HepG2 (cell line): ENCODE results near the gene LMNA. TPM values are rescaled to one million over a fixed set of nuclear protein-coding genes. Genes with fewer than 3 reads are reported as not detected.

Experiments used
- ARHGAP35 ChIP-seq: sonication (generic); formaldehyde crosslinking; IDR thresholded peaks from 2 replicates; pipeline ENCODE4 v1.9.0; 2022; ENCODE audit warnings: mild to moderate bottlenecking, inconsistent platforms, moderate library complexity, missing genetic modification reagents, borderline replicate concordance
- ATAD3A ChIP-seq: sonication (generic); formaldehyde crosslinking; IDR thresholded peaks from 2 replicates; pipeline ENCODE4 v1.4.0; 2020; ENCODE audit warnings: missing genetic modification reagents
- CBFB ChIP-seq: sonication (generic); formaldehyde crosslinking; IDR thresholded peaks from 2 replicates; pipeline ENCODE4 v1.4.0; 2020; ENCODE audit warnings: missing genetic modification reagents
- FOXA3 ChIP-seq: IDR thresholded peaks from 2 replicates; pipeline ENCODE4 v1.6.1; 2016; ENCODE audit warnings: missing genetic modification reagents, missing compliant biosample characterization
- PLRG1 ChIP-seq: fragments of 450-650 bp; conservative IDR thresholded peaks from 2 replicates; pipeline ENCODE4 v1.6.1; 2016
- POLR2AphosphoS5 ChIP-seq: IDR thresholded peaks from 2 replicates; pipeline ENCODE4 v1.6.1; 2012; ENCODE audit warnings: low read depth, low read length
- ZBTB7B ChIP-seq: sonication (generic); formaldehyde crosslinking; IDR thresholded peaks from 2 replicates; pipeline ENCODE4 v1.4.0; 2020; ENCODE audit warnings: missing genetic modification reagents
- ZNF350 ChIP-seq: sonication (generic); formaldehyde crosslinking; IDR thresholded peaks from 2 replicates; pipeline ENCODE4 v1.4.0; 2020; ENCODE audit warnings: mild to moderate bottlenecking, low read depth, missing genetic modification reagents, borderline replicate concordance
- ZNF451 ChIP-seq: sonication (generic); formaldehyde crosslinking; IDR thresholded peaks from 2 replicates; pipeline ENCODE4 v1.5.0; 2020; ENCODE audit warnings: mild to moderate bottlenecking, missing genetic modification reagents
- ZNF564 ChIP-seq: sonication (generic); formaldehyde crosslinking; IDR thresholded peaks from 2 replicates; pipeline ENCODE4 v1.8.1; 2023; ENCODE audit warnings: mild to moderate bottlenecking, missing genetic modification reagents
- ZNF619 ChIP-seq: sonication (generic); formaldehyde crosslinking; IDR thresholded peaks from 2 replicates; pipeline ENCODE4 v1.4.0; 2020; ENCODE audit warnings: mild to moderate bottlenecking, missing genetic modification reagents
- ZNF773 ChIP-seq: sonication (generic); formaldehyde crosslinking; IDR thresholded peaks from 2 replicates; pipeline ENCODE4 v1.4.0; 2020; ENCODE audit warnings: missing genetic modification reagents, borderline replicate concordance
- polyA plus RNA-seq, 8 experiments: library from polyadenylated mRNA; depleted of rRNA in 3 of 8; stranded (reverse) in 7 of 8; unstranded in 1 of 8; fragments of >200 nt; fragmentation: Illumina TruSeq in 4 of 8; extraction: Trizol in 4 of 8; gene quantifications; 2 replicates each; pipeline versions ENCODE4 v1.2.1 to v1.2.3, GENCODE V29; 2011 to 2016; ENCODE audit warnings: low read depth in 4 of 8, missing spikeins in 1 of 8, mixed read lengths in 1 of 8; ENCODE audit not compliant: insufficient read depth in 1 of 8
- total RNA-seq, 5 experiments: library from RNA; depleted of rRNA; stranded (reverse); fragments of >200 nt; fragmentation: Illumina TruSeq; extraction: Trizol; gene quantifications; 2 replicates each; pipeline ENCODE4 v1.2.3, GENCODE V29; 2016; ENCODE audit warnings: low read depth in 1 of 5
- TF ChIP-seq, protein P1 (sequence below), 2 experiments: sonication (generic) in 1 of 2; formaldehyde crosslinking in 1 of 2; IDR thresholded peaks; 2 replicates each; pipeline versions ENCODE4 v1.4.0 to v1.6.1; 2018 to 2020; ENCODE audit warnings: missing genetic modification reagents in 2 of 2, borderline replicate concordance in 1 of 2, low read depth in 1 of 2, mild to moderate bottlenecking in 1 of 2, missing biosample characterization in 1 of 2
- TF ChIP-seq, protein P2 (sequence below): sonication (generic); formaldehyde crosslinking; IDR thresholded peaks from 2 replicates; pipeline ENCODE4 v1.5.0; 2020; ENCODE audit warnings: missing genetic modification reagents, mild to moderate bottlenecking, borderline replicate concordance
- TF ChIP-seq, protein P3 (sequence below): sonication (generic); formaldehyde crosslinking; IDR thresholded peaks from 2 replicates; pipeline ENCODE4; 2020; ENCODE audit warnings: missing genetic modification reagents, mild to moderate bottlenecking, borderline replicate concordance
- TF ChIP-seq, protein P4 (sequence below): IDR thresholded peaks from 2 replicates; pipeline ENCODE4 v1.6.1; 2016
- TF ChIP-seq, protein P5 (sequence below): sonication (generic); formaldehyde crosslinking; IDR thresholded peaks from 2 replicates; pipeline ENCODE4 v1.8.0; 2022; ENCODE audit warnings: missing genetic modification reagents, mild to moderate bottlenecking, moderate library complexity, borderline replicate concordance

Gene LMNA
- total and polyA plus RNA-seq, 2 of the 13 experiments (the other 11 are each of a cell fraction or from before 2014, with no cell fraction given) = 107 to 225 TPM

DNA sequence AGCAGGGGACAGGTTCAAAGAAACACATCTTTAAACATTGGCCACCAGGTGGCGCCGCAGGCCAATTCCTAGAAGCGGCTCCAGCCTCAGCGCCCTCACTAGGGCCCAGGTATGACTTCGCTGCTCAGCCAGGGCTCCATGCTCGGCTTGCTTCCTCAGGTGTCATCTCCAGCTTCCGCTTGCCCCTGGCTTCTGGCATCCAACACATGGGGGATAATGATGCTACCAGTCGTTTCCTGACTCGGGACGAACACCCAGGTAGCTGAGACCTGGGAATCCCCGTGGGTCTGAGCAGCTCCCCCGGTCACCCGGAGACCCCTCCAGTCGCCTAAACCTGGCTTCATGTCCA, 23.7 kb upstream of the LMNA start (continued):
- TF ChIP-seq, protein P1, sequence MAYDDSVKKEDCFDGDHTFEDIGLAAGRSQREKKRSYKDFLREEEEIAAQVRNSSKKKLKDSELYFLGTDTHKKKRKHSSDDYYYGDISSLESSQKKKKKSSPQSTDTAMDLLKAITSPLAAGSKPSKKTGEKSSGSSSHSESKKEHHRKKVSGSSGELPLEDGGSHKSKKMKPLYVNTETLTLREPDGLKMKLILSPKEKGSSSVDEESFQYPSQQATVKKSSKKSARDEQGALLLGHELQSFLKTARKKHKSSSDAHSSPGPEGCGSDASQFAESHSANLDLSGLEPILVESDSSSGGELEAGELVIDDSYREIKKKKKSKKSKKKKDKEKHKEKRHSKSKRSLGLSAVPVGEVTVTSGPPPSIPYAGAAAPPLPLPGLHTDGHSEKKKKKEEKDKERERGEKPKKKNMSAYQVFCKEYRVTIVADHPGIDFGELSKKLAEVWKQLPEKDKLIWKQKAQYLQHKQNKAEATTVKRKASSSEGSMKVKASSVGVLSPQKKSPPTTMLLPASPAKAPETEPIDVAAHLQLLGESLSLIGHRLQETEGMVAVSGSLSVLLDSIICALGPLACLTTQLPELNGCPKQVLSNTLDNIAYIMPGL (CRISPR knock-in tag; IDR thresholded peaks at IDR 0.05; ENCODE audit: borderline replicate concordance in 1 of 2, low read depth in 1 of 2) = 0 out of 4 replicates have a peak, but pooled peaks of 1 of the 2 experiments have one; percentile 43
- no peak for TF ChIP-seq ZNF564
- TF ChIP-seq, protein P2, sequence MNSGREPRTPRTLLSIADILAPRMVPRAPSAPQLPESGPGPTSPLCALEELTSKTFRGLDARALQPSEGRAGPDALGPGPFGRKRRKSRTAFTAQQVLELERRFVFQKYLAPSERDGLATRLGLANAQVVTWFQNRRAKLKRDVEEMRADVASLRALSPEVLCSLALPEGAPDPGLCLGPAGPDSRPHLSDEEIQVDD (CRISPR knock-in tag) = no peak
- TF ChIP-seq, protein P3, sequence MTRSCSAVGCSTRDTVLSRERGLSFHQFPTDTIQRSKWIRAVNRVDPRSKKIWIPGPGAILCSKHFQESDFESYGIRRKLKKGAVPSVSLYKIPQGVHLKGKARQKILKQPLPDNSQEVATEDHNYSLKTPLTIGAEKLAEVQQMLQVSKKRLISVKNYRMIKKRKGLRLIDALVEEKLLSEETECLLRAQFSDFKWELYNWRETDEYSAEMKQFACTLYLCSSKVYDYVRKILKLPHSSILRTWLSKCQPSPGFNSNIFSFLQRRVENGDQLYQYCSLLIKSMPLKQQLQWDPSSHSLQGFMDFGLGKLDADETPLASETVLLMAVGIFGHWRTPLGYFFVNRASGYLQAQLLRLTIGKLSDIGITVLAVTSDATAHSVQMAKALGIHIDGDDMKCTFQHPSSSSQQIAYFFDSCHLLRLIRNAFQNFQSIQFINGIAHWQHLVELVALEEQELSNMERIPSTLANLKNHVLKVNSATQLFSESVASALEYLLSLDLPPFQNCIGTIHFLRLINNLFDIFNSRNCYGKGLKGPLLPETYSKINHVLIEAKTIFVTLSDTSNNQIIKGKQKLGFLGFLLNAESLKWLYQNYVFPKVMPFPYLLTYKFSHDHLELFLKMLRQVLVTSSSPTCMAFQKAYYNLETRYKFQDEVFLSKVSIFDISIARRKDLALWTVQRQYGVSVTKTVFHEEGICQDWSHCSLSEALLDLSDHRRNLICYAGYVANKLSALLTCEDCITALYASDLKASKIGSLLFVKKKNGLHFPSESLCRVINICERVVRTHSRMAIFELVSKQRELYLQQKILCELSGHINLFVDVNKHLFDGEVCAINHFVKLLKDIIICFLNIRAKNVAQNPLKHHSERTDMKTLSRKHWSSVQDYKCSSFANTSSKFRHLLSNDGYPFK (CRISPR knock-in tag) = no peak
- no peak for TF ChIP-seq ATAD3A (CRISPR knock-in tag)
- TF ChIP-seq, protein P4, sequence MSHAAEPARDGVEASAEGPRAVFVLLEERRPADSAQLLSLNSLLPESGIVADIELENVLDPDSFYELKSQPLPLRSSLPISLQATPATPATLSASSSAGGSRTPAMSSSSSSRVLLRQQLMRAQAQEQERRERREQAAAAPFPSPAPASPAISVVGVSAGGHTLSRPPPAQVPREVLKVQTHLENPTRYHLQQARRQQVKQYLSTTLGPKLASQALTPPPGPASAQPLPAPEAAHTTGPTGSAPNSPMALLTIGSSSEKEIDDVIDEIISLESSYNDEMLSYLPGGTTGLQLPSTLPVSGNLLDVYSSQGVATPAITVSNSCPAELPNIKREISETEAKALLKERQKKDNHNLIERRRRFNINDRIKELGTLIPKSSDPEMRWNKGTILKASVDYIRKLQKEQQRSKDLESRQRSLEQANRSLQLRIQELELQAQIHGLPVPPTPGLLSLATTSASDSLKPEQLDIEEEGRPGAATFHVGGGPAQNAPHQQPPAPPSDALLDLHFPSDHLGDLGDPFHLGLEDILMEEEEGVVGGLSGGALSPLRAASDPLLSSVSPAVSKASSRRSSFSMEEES (CRISPR knock-in tag) = no peak
- TF ChIP-seq, protein P5, sequence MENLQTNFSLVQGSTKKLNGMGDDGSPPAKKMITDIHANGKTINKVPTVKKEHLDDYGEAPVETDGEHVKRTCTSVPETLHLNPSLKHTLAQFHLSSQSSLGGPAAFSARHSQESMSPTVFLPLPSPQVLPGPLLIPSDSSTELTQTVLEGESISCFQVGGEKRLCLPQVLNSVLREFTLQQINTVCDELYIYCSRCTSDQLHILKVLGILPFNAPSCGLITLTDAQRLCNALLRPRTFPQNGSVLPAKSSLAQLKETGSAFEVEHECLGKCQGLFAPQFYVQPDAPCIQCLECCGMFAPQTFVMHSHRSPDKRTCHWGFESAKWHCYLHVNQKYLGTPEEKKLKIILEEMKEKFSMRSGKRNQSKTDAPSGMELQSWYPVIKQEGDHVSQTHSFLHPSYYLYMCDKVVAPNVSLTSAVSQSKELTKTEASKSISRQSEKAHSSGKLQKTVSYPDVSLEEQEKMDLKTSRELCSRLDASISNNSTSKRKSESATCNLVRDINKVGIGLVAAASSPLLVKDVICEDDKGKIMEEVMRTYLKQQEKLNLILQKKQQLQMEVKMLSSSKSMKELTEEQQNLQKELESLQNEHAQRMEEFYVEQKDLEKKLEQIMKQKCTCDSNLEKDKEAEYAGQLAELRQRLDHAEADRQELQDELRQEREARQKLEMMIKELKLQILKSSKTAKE (CRISPR knock-in tag) = no peak
- no peak for TF ChIP-seq FOXA3 (CRISPR knock-in tag)
- no peak for TF ChIP-seq POLR2AphosphoS5
- TF ChIP-seq ZBTB7B = no peak
- TF ChIP-seq ZNF350 (CRISPR knock-in tag) = no peak
- TF ChIP-seq ARHGAP35 (CRISPR knock-in tag) = no peak
- TF ChIP-seq ZNF773 (CRISPR knock-in tag) = no peak
- TF ChIP-seq ZNF619 (CRISPR knock-in tag) = no peak
- no peak for TF ChIP-seq PLRG1
- TF ChIP-seq ZNF451 (CRISPR knock-in tag) = no peak
- TF ChIP-seq CBFB (CRISPR knock-in tag) = no peak
